Heart left ventricle (tissue), 16 donors: Measurements from ENCODE around the gene CFAP46. TPM values are rescaled to one million over a fixed set of nuclear protein-coding genes. Genes with fewer than 3 reads are reported as not detected.

Source experiments
- ATAC-seq, 4 donors: fragments of 200-7000 bp; cut with Tn5 transposase; one replicate each; pipeline ENCODE4 v1.9.1; 2020 to 2022; ENCODE audit warnings: moderate library complexity in 4 of 4, mild to moderate bottlenecking in 3 of 4, moderate number of reproducible peaks in 1 of 4
- DNase-seq, 5 donors: peaks; one replicate each; pipeline ENCODE4 v3.0.0-alpha.2; 2020
- H3K27ac ChIP-seq, 12 donors: fragments of 200-600 bp; sonication (generic) in 4 of 12; one replicate each; pipeline versions ENCODE4 v1.5.0 to v1.8.0; 2016 to 2022; ENCODE audit warnings: mild to moderate bottlenecking in 2 of 12
- H3K27me3 ChIP-seq, 9 donors: fragments of 200-600 bp; sonication (generic) in 2 of 9; one replicate each; pipeline versions ENCODE4 v1.5.1 to v1.8.0; 2016 to 2022; ENCODE audit warnings: mild to moderate bottlenecking in 3 of 9
- H3K36me3 ChIP-seq, 9 donors: fragments of 200-600 bp; sonication (generic) in 2 of 9; one replicate each; pipeline versions ENCODE4 v1.5.0 to v1.8.0; 2018 to 2022; ENCODE audit warnings: mild to moderate bottlenecking in 2 of 9
- H3K4me1 ChIP-seq, 12 donors: fragments of 200-600 bp; sonication (generic) in 4 of 12; one replicate each; pipeline versions ENCODE4 v1.5.0 to v1.8.0; 2016 to 2022; ENCODE audit warnings: mild to moderate bottlenecking in 3 of 12
- H3K4me3 ChIP-seq, 12 donors: fragments of 200-600 bp; sonication (generic) in 4 of 12; one replicate each; pipeline versions ENCODE4 v1.5.0 to v1.8.0; 2017 to 2022; ENCODE audit warnings: mild to moderate bottlenecking in 9 of 12, moderate library complexity in 4 of 12
- H3K9me3 ChIP-seq, 12 donors: fragments of 200-600 bp; sonication (generic) in 4 of 12; one replicate each; pipeline versions ENCODE4 v1.5.0 to v1.8.0; 2016 to 2022; ENCODE audit warnings: mild to moderate bottlenecking in 1 of 12
- POLR2A ChIP-seq, 2 donors: fragments of 450-650 bp; IDR thresholded peaks; one replicate each; pipeline ENCODE4 v1.6.1; 2017; ENCODE audit warnings: antibody characterized with exemption in 2 of 2, mild to moderate bottlenecking in 2 of 2, moderate library complexity in 2 of 2
- WGBS, 4 donors: extraction: QIAGEN DNeasy Blood & Tissue Kit in 2 of 4; methylation state at CpG; one replicate each; pipeline versions ENCODE4 v1.1.5 to v1.1.7; 2013 to 2018; 5-methylcytosine and 5-hydroxymethylcytosine counted together
- intact Hi-C, 10 donors: fragments of 100-400 bp; cut with DNase I; formaldehyde crosslinking; loops; one replicate each; pipeline versions ENCODE4 v1.11.1 to v1.14.2; 2022
- polyA plus RNA-seq, 2 donors: library from polyadenylated mRNA; stranded (reverse); fragments of 200-250 nt; gene quantifications; one replicate each; pipeline ENCODE4 v1.2.3, GENCODE V29; 2013
- total RNA-seq, 9 donors: library from RNA; depleted of rRNA in 2 of 9; stranded (reverse); fragments of >200 nt in 2 of 9; fragmentation: NEBNext Ultra II Directional in 3 of 9; extraction: Animal tissue kit (Norgen Biotek cat#: 25700) in 3 of 9; gene quantifications; one replicate each; pipeline versions ENCODE4 v1.1.0 to v1.2.4, GENCODE V29; 2016 to 2023
- TF ChIP-seq, protein P1 (sequence below), 12 donors: fragments of 200-600 bp; sonication (generic) in 4 of 12; IDR thresholded peaks; one replicate each; pipeline versions ENCODE4 v1.5.0 to v1.8.0; 2018 to 2022; ENCODE audit warnings: antibody characterized with exemption in 12 of 12, mild to moderate bottlenecking in 5 of 12
- donor health status: ischemic (EF 13 %, LVEDD 7.1; RV severe dilation, severe dysfunction).
- donor health status: healthy with polysubstance abuse.
- donor health status: DM: no; HTN: yes; CAD: no.
- donor health status: DM: no; HTN: no; CAD: no.
- donor health status: ischemic (EF 25% LVEDD 6.9; RV normal size, moderate dysfunction).
- donor health status: ischemic (EF 25% LVEDD 5.7; RV mildly dilated, moderate dysfunction).
- donor health status: healthy.
- donor health status: DM: yes; HTN: yes; CAD: no.
- donor health status: ischemic (EF 35%, LVEDD 5.7; RV mildly dilated, moderate dysfunction).
- donor health status: nonischemic (EF 11% LVEDD 7.7; RV severe dilation, severe dysfunction).
- donor health status: DM: yes; HTN: yes; CAD: no.
- donor health status: PGD.
- donor health status: ischemic (EF 29% LVEDD 5.4; RV normal size, mild dysfunction).
- donor health status: nonischemic (EF 23%, LVEDD 6.1; RV moderate dilation, normal function).

CFAP46 gene
- total and polyA plus RNA-seq, 11 donors: 0.61 to 1.8 (median 0.95) TPM

DNA sequence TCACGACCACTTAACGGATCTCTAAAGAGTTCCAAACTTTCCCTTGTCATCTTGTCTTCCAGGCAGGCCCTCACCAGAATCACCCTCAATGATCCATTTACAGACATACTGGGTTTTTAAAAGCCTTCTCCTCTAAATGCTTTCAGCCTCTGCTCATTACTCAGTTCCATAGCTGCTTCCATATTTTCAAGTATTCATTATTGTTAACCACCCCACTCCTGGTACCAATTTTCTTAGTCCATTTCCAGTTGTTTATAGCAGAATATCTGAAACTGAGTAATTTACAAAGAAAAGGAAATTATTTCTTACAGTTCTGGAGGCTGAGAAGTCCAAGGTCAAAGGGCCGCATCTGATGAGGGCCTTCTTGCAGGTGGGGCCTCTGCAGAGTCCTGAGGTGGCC, 100.0 kb downstream of the CFAP46 start:
- no peak for TF ChIP-seq POLR2A (IDR thresholded peaks at IDR 0.05)
- TF ChIP-seq, protein P1, sequence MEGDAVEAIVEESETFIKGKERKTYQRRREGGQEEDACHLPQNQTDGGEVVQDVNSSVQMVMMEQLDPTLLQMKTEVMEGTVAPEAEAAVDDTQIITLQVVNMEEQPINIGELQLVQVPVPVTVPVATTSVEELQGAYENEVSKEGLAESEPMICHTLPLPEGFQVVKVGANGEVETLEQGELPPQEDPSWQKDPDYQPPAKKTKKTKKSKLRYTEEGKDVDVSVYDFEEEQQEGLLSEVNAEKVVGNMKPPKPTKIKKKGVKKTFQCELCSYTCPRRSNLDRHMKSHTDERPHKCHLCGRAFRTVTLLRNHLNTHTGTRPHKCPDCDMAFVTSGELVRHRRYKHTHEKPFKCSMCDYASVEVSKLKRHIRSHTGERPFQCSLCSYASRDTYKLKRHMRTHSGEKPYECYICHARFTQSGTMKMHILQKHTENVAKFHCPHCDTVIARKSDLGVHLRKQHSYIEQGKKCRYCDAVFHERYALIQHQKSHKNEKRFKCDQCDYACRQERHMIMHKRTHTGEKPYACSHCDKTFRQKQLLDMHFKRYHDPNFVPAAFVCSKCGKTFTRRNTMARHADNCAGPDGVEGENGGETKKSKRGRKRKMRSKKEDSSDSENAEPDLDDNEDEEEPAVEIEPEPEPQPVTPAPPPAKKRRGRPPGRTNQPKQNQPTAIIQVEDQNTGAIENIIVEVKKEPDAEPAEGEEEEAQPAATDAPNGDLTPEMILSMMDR (IDR thresholded peaks at IDR 0.05): no peak
- no peak overlapping the region for H3K27ac ChIP-seq
- H3K36me3 ChIP-seq: no peaks in the 10 kb centered on the region
- DNase-seq: no peak
- WGBS, 4 donors: 92 to 97% (median 95%) methylated on average over 3 of the region's 3 CpGs
- no peak for ATAC-seq
- intact Hi-C loops: loop anchor here in 2 of 10 donors (5.0 to 10.0 kb wide), 2 partner anchors 280 to 282 kb away; no protein-coding TSS in a partner anchor
- H3K27me3 ChIP-seq: peaks cover 0 to 26% (median 3%) of the 10 kb centered on the region in 9 donors
- H3K4me3 ChIP-seq: no peak overlapping the region
- no peaks in the 10 kb centered on the region for H3K4me1 ChIP-seq
- H3K9me3 ChIP-seq: peaks cover 0 to 21% (median 12%) of the 10 kb centered on the region in 12 donors

DNA sequence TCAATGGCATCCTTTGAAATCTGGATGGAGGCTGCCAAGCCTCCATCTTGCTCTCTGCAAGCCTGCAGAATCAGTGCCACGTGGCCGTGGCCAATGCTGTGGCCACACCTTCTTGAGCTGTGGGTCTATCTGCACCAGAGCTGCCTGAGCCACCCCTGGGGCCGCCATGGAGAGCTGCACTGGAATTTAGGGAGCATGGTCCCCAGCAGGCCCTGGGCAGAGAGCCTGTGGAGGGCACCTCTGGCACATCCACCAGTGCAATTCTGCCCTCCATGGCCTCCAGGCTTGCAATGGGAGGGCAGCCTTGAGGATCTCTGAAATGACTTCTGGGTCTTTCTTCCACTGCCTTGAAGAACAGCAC, 100.8 kb downstream of the CFAP46 start:
- TF ChIP-seq, protein P1 (IDR thresholded peaks at IDR 0.05): no peak
- H3K9me3 ChIP-seq: peaks cover 0 to 21% (median 12%) of the 10 kb centered on the region in 12 donors
- intact Hi-C loops: loop anchor here in 2 of 10 donors (5.0 to 10.0 kb wide), 2 partner anchors 281 to 283 kb away; no protein-coding TSS in a partner anchor
- peaks cover 0 to 3% (median 0%) of the 10 kb centered on the region in 12 donors for H3K4me1 ChIP-seq
- DNase-seq (no peak), ATAC-seq (no peak)
- peaks cover 0 to 22% (median 2%) of the 10 kb centered on the region in 9 donors for H3K27me3 ChIP-seq
- no peak overlapping the region for H3K27ac ChIP-seq
- no peaks in the 10 kb centered on the region for H3K36me3 ChIP-seq
- H3K4me3 ChIP-seq: no peak overlapping the region
- 56 to 82% (median 79%) methylated on average over 3 of the region's 3 CpGs; no CpG with 5 or more reads in 1 of the 4 donors for WGBS, 4 donors

DNA sequence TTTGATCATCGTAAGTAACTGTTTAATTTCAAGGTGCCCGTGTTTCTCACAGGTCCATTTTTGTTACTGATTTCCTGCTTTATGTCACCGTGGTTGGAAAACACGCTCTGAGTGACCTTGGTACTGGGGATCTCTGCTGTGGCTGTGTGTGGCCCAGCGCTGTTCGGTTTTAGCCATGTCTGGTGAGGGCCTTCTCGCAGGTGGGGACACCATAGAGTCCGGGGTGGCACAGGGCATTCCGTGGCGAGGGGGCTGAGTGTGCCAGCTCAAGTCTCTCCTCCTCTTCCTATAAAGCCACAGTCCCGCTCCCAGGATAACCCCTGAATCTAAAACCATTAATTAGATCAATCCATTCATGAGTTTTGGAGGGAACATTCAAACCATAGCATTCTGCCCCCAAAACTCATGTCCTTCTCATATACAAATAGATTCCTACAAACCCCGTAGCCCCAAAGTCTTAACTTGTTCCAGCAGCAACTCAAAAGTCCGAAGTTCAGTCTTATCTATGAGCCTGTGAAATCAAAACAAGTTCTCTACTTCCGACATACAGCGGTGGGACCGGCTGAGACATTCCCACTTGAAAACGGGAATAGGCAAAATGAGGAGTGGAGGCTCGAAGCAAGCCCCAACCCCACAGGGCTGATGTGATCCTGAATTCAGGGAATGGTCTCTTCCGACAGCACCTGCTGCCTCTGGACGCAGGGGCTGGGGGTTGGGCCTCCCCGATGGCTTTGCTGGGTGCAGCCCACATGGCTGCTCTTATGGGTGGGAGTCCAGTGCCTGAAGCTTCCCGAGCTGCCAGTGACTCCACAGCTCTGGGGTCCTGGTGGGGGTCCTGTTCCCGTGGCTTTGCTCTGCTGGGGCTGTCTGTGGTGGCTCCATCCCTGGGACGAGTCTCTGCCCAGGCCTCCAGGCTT, 101.4 kb downstream of the CFAP46 start:
- ATAC-seq (no peak), DNase-seq (no peak)
- Histone ChIP-seq H3K27ac (no peak overlapping the region), H3K9me3 (peaks cover 0 to 21% (median 12%) of the 10 kb centered on the region in 12 donors), H3K36me3 (no peaks in the 10 kb centered on the region), H3K4me1 (peaks cover 0 to 6% (median 0%) of the 10 kb centered on the region in 12 donors), H3K27me3 (peaks cover 0 to 24% (median 5%) of the 10 kb centered on the region in 9 donors), H3K4me3 (no peak overlapping the region)
- TF ChIP-seq, protein P1 (IDR thresholded peaks at IDR 0.05): no peak
- no peak for TF ChIP-seq POLR2A (IDR thresholded peaks at IDR 0.05)
- WGBS, 4 donors: 82 to 90% (median 87%) methylated on average over 20 to 24 of the region's 24 CpGs
- intact Hi-C loops: loop anchor here in 2 of 10 donors (5.0 to 10.0 kb wide), 2 partner anchors 281 to 284 kb away; no protein-coding TSS in a partner anchor

DNA sequence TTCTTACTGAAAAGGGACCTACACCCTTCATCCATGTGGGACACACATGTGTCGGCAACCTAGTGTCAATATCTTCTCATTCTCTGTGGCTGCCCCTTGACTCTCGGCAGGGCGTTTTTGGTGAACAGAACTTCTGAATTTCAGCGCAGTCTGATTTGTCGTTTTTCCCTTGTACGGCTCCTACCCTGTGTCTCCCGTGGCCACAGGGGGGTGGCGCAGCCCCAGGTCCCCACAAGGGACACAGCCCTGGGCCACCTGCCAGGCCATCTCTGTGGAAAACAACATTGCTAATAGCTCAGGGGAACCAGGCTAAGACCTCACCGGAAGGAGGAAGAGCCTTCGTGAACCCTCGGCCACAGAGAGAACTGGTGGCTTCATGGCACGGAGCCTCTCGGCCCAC, 103.3 kb downstream of the CFAP46 start:
- ATAC-seq: no peak

More for the DNA sequence above, 103.3 kb downstream of the CFAP46 start:
- WGBS, 4 donors: 81 to 88% (median 85%) methylated on average over 13 of the region's 13 CpGs
- Histone ChIP-seq H3K36me3 (no peaks in the 10 kb centered on the region), H3K27ac (no peak overlapping the region), H3K27me3 (peaks cover 0 to 37% (median 16%) of the 10 kb centered on the region in 9 donors), H3K4me3 (no peak overlapping the region), H3K4me1 (peaks cover 0 to 6% (median 0%) of the 10 kb centered on the region in 12 donors), H3K9me3 (peaks cover 0 to 21% (median 12%) of the 10 kb centered on the region in 12 donors)
- intact Hi-C loops: loop anchor here in 7 of 10 donors (5.0 to 10.0 kb wide), 6 partner anchors 184 to 478 kb away; no protein-coding TSS in a partner anchor
- DNase-seq: no peak
- no peak for TF ChIP-seq POLR2A (IDR thresholded peaks at IDR 0.05)
- TF ChIP-seq, protein P1 (IDR thresholded peaks at IDR 0.05): no peak
